ENCODE results near the gene GTF3C1.

- TF ChIP-seq CTCF (IDR thresholded peaks at IDR 0.05) (no peak), POLR2A (IDR thresholded peaks at IDR 0.05) (no peak)
Measured at GRCh38 chr16:27458987-27459688, 90.6 kb downstream of the GTF3C1 start.

Measured in uterus (tissue), 2 donors.